Measurements from ENCODE around the gene NEK1.

Gene NEK1

DNA sequence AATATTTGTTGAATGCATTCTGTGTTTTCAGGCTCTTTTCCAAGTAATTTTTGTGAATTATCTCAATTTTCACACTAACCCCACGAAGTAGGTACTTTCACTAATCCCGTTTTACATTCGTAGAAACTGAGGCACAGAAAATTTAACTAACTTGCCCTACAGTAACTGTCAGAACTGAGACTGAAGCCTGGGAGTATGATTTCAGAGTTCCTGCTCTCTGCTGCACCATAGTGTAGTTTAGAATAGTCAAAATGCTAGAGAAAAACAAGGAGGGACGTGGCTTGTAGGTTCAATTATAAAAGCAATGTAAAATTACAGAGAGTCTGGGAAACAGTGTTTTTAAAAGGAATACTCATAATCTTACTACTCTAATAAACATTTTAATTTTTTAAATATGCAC is 10.2 kb upstream of the NEK1 start:
- TF ChIP-seq POLR2AphosphoS5 (IDR thresholded peaks at IDR 0.05; ENCODE audit: low read depth, low read length) (no peak), SIN3A (IDR thresholded peaks at IDR 0.05; ENCODE audit: borderline replicate concordance, insufficient read depth, low read length) (no peak), FOXP2 (optimal IDR thresholded peaks at IDR 0.05; ENCODE audit: borderline replicate concordance, extremely low read depth, extremely low read length, insufficient read depth) (no peak), TAF1 (IDR thresholded peaks at IDR 0.05; ENCODE audit: borderline replicate concordance, insufficient read depth, low read length) (no peak)
- TF ChIP-seq, protein P1, sequence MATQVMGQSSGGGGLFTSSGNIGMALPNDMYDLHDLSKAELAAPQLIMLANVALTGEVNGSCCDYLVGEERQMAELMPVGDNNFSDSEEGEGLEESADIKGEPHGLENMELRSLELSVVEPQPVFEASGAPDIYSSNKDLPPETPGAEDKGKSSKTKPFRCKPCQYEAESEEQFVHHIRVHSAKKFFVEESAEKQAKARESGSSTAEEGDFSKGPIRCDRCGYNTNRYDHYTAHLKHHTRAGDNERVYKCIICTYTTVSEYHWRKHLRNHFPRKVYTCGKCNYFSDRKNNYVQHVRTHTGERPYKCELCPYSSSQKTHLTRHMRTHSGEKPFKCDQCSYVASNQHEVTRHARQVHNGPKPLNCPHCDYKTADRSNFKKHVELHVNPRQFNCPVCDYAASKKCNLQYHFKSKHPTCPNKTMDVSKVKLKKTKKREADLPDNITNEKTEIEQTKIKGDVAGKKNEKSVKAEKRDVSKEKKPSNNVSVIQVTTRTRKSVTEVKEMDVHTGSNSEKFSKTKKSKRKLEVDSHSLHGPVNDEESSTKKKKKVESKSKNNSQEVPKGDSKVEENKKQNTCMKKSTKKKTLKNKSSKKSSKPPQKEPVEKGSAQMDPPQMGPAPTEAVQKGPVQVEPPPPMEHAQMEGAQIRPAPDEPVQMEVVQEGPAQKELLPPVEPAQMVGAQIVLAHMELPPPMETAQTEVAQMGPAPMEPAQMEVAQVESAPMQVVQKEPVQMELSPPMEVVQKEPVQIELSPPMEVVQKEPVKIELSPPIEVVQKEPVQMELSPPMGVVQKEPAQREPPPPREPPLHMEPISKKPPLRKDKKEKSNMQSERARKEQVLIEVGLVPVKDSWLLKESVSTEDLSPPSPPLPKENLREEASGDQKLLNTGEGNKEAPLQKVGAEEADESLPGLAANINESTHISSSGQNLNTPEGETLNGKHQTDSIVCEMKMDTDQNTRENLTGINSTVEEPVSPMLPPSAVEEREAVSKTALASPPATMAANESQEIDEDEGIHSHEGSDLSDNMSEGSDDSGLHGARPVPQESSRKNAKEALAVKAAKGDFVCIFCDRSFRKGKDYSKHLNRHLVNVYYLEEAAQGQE (IDR thresholded peaks at IDR 0.05; ENCODE audit: insufficient read depth in 1 of 2, low read depth in 2 of 2, low read length in 2 of 2), result no peak

DNA sequence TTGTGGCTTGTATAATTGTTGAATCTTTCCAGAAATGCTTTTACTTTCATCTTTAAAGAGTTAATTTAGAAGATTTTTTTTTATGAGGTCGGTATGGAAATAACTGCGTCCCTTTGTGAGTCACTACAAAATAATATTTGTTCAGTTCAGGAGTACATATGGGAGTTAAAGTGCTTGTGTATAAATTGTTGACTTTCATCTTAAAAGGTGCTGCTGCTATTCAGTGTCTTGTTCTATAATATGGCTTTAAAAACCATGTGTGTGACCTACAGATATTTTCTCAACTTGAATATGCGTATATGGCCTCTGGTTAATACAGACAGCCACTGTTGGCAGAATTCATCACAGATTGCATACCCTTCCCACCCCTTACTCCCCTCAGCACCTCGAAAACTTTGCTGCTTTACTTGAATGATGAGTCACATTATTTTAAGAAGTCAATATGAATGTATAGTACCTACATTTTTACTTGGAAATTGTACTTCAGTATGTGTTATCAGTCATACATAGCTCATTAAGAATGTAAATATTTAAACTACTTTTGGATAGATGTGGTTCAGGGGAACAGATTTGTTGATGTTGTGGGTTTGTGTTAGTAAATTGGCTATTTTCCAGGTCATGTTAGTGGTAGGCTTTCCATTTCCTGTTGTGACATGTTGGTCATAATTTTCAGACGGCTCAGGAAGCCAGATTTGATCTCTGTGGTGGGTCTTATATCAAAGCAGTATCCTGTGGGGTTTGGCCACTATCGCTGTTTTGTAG is 9.5 kb upstream of the NEK1 start:
- TF ChIP-seq POLR2AphosphoS5 (IDR thresholded peaks at IDR 0.05; ENCODE audit: low read depth, low read length) (no peak), FOXP2 (optimal IDR thresholded peaks at IDR 0.05; ENCODE audit: borderline replicate concordance, extremely low read depth, extremely low read length, insufficient read depth) (no peak), SIN3A (IDR thresholded peaks at IDR 0.05; ENCODE audit: borderline replicate concordance, insufficient read depth, low read length) (no peak), TAF1 (IDR thresholded peaks at IDR 0.05; ENCODE audit: borderline replicate concordance, insufficient read depth, low read length) (no peak)
- TF ChIP-seq, protein P1 (IDR thresholded peaks at IDR 0.05; ENCODE audit: insufficient read depth in 1 of 2, low read depth in 2 of 2, low read length in 2 of 2), result no peak

DNA sequence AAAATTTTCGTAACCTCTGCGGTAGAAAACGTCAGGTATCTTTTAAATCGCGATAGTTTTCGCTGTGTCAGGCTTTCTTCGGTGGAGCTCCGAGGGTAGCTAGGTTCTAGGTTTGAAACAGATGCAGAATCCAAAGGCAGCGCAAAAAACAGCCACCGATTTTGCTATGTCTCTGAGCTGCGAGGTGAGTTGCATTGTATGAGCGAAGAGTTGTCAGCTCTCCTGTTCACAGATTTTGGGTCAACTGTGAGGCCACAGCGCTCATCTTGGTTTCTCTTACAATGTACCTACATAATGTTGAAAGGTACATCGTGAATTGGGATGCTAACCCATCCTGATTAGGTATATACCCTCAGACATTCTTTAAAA is 8.5 kb upstream of the NEK1 start:
- TF ChIP-seq TAF1 (IDR thresholded peaks at IDR 0.05; ENCODE audit: borderline replicate concordance, insufficient read depth, low read length) (no peak), FOXP2 (optimal IDR thresholded peaks at IDR 0.05; ENCODE audit: borderline replicate concordance, extremely low read depth, extremely low read length, insufficient read depth) (no peak), SIN3A (IDR thresholded peaks at IDR 0.05; ENCODE audit: borderline replicate concordance, insufficient read depth, low read length) (no peak), POLR2AphosphoS5 (IDR thresholded peaks at IDR 0.05; ENCODE audit: low read depth, low read length) (no peak)
- TF ChIP-seq, protein P1 (IDR thresholded peaks at IDR 0.05; ENCODE audit: insufficient read depth in 1 of 2, low read depth in 2 of 2, low read length in 2 of 2), result no peak

DNA sequence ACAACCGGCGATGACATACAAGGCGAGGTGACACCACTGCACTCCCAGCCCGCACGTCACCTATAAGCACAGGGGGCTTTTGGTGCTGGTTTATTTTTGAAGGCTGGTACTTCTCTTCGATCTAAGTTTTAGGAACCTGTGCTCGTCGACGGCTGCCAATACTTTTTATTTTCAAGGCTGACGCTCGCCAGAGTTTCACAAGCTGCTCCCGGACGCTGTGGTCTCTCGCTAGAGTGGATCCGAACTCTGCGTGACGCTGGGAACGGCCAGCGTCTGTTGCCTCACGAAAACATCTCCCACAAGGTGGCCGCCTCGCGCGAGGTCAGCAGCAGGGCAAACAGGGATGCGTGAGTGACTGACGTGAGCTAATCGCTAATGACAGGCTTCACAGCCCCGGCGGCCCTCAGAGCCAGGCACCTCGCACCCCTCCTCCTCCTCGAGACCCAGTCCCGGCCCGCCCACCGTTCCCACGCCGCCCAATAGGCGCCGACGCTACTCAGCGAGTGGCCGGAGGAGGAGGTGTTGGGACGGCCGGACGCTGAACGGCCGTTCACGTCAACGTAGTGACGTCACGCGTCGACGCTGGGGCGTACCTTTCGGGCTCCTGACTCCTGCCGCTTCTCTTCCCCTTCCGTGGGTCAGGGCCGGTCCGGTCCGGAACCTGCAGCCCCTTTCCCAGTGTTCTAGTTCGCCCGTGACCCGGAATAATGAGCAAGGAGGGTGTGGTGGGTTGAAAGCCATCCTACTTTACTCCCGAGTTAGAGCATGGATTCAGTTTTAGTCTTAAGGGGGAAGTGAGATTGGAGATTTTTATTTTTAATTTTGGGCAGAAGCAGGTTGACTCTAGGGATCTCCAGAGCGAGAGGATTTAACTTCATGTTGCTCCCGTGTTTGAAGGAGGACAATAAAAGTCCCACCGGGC is 7.8 kb upstream of the NEK1 start, which contains the start of gene CLCN3:
Gene CLCN3, plus strand, starts transcription at position 621 of the 922 bp plus-strand sequence. CDS start 15,351 bp downstream, outside the sequence.
- TF ChIP-seq TAF1 (IDR thresholded peaks at IDR 0.05; ENCODE audit: borderline replicate concordance, insufficient read depth, low read length) (peak; percentile 84), POLR2AphosphoS5 (IDR thresholded peaks at IDR 0.05; ENCODE audit: low read depth, low read length) (peak; percentile 98), FOXP2 (optimal IDR thresholded peaks at IDR 0.05; ENCODE audit: borderline replicate concordance, extremely low read depth, extremely low read length, insufficient read depth) (peak; percentile 81), SIN3A (IDR thresholded peaks at IDR 0.05; ENCODE audit: borderline replicate concordance, insufficient read depth, low read length) (peak; percentile 83; the same call in 1 of the 2 replicates)
- TF ChIP-seq, protein P1 (IDR thresholded peaks at IDR 0.05; ENCODE audit: insufficient read depth in 1 of 2, low read depth in 2 of 2, low read length in 2 of 2), result peak in 1 of 2 experiments; percentile 55; a peak in 1 of 4 replicates

Measured in PFSK-1 (cell line).